GM21786 (cell line): Measurements from ENCODE around the gene CCNA2.

Source experiments
- ATAC-seq: cut with Tn5 transposase; IDR thresholded peaks from one replicate; pipeline ENCODE4 v1.9.1; 2021; ENCODE audit not compliant: unreplicated experiment

Gene CCNA2

GRCh38 chr4:121776610-121777401 is 46.9 kb downstream of the CCNA2 start:
- ATAC-seq = no peak

GRCh38 chr4:121773883-121774282 is 49.8 kb downstream of the CCNA2 start:
- no peak for ATAC-seq

GRCh38 chr4:121771869-121772268 is 51.8 kb downstream of the CCNA2 start:
- ATAC-seq = no peak

- ATAC-seq = no peak
Observed at GRCh38 chr4:121769341-121769740, 54.3 kb downstream of the CCNA2 start.

DNA sequence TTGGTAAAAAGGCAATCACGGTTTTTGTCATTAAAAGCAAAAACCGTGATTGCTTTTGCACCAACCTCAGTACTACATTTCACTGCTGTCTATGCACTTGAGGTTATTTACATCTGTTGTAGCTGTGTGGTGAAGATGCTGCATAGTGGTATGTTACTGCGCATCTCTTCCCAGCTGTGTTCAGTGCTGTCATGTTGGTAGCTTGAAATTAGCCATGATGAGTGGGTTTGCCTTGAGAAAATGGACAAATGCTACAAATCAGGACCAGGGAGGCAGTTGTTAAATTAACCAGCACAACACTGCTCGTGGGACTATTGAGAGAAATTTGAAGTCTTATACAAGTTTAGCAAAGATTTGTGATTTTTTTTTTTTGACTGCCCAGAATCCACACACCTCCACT is 56.5 kb downstream of the CCNA2 start:
- ATAC-seq = no peak
